Subcutaneous adipose tissue (tissue), 4 donors: ENCODE data around the gene PASK. TPM values are rescaled to one million over a fixed set of nuclear protein-coding genes. Genes with fewer than 3 reads are reported as not detected.

Experiments used
- CTCF ChIP-seq: fragments of 450-650 bp; IDR thresholded peaks from one replicate; pipeline ENCODE4 v1.5.1; 2016; ENCODE audit warnings: low read depth, mild to moderate bottlenecking, control low read depth, antibody characterized with exemption, moderate library complexity
- total RNA-seq, 4 donors: library from RNA; depleted of rRNA; stranded (reverse); fragments of >200 nt; gene quantifications; one replicate each; pipeline ENCODE4 v1.1.0, GENCODE V29; 2016

PASK gene
- total RNA-seq, 4 donors from 2014 or later: 2.0 to 4.4 (median 4.0) TPM

DNA sequence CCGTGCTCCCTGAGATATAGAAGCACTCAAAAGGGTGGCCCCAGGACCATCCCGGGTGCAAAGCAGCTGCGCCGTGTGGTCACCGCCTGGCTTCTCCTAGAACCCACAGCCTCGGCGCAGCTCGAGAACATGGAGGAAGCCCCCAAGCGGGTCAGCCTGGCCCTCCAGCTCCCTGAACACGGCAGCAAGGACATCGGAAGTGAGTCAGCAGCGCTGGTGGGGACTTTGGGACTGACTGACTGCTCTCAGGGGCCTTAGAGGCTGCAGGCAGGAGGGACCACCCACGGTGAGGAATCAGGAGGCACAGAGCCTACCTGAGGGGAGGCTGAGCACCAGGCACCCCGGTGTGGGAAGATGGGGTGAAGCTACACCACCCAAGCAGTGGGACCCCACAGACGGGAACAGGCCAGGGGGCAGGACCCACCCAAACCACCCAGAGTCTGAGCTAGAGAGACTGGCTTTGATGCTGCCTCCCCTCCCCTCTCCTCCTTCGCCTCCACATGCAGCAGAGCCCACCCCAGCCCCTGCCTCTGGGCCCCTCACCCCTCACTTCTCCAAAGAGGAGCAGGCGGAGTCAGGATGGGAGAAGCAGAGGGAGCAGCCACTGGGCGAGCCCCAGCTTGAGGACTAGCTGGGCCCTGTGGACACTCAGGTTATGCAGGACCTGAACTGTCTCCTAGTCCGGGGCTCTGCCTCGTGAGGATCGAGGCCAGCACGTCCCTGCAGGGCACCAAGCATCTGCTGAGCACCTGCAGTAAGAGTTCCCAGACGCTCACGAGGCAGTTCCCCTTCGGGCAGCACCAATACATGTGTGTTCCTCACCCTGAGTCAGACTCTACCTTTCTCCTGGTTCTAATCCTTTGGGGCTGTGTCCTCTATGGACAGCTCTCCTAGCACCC lies 75.9 kb downstream of the PASK start:
- TF ChIP-seq CTCF: no peak

DNA sequence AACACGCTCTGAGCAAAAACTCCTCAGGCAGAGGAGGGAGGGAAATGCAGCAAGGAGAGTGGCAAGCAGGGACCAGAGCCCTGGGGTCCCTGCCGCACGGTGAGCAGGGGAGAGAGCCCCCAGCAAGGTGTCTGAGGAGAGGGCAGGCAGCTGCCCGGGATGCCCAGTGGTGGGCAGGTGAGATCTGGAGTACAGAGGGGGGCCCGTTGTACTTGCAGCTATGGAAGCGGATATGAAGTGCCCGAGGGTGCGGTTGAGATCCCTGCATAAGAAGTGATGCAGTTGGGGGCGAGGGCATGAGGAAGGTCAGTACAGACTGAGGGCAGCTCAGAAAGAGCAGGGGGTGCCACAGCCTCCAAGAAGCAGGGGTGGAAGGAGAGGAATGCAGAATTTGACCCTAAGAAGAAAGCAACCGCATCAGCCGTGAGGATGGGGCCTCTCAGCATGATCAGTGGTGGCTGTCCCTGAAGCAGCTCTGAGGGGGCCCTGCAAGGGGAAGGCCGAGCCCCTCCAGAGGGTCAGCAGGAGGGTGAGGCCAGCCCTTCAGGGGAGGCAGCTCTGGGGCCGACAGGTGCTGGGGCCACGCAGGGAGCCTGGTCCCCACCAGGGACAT lies 76.6 kb downstream of the PASK start:
- TF ChIP-seq CTCF: no peak

DNA sequence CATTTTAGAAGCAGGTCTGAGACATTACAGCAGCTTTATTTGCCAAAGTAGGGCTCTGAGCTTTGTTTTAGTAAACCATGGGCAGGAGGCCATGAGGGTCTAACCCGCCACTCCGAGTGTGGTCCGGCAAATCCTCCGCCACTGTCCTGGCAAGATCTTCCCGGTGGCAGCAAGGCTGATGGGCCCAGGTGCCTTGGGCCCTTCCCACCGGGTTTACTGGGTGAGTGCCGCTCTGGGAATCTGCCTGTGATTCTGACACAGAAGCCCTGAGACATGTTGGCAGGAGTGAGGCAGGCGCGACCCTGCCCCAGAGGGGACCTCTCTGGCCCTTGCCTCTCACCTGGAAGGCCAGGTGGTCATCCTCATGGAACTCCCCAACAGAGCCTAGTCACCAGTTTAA lies 77.1 kb downstream of the PASK start:
- no peak for TF ChIP-seq CTCF

DNA sequence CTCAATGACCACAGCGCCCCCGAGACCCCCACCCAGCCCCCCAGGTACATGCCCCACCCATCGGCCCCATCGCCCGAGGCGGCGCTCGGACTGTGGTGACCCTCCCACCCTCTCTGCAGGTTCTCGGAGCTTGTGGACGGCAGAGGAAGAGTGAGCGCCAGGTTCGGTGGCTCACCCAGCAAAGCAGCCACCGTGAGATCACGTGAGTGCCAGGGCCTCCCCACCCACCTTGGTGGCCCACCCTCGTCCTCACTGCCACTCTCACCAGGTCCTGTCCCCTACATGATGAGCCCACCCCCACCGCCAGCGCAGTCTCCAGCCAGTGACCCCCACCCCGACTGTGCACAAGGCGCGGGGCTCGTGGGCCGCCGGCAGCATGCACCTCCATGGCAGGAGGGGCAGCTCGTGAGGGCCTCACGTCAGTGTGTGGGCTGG lies 77.6 kb downstream of the PASK start:
- TF ChIP-seq CTCF: no peak

GRCh38 chr2:241070811-241071676 lies 78.2 kb downstream of the PASK start:
- TF ChIP-seq CTCF: no peak

GRCh38 chr2:241070361-241070760 lies 78.9 kb downstream of the PASK start:
- no peak for TF ChIP-seq CTCF
